Measurements from ENCODE around the gene ZSCAN5C. TPM values are rescaled to one million over a fixed set of nuclear protein-coding genes. Genes with fewer than 3 reads are reported as not detected.
"Not testable (repeated sequence)": the region's sequence is repeated elsewhere in the genome, so short reads cannot be mapped to it uniquely, and the experiment has no call there.

ZSCAN5C gene
- polyA plus RNA-seq, 2 of the 4 experiments (the other 2 are of a cell fraction) = not detected

GRCh38 chr19:56191115-56191514 is 11.0 kb upstream of the ZSCAN5C start:
- WGBS (ENCODE audit: missing lambda C conversion rate) = 39% methylated on average over 7 of the region's 7 CpGs
- no peak for TF ChIP-seq ZNF302 (CRISPR knock-in tag; IDR thresholded peaks at IDR 0.05)
- TF ChIP-seq ATOH8 (CRISPR knock-in tag; IDR thresholded peaks at IDR 0.05; ENCODE audit: low read depth) = no peak
- no peak for TF ChIP-seq RFX5 (IDR thresholded peaks at IDR 0.05)
- TF ChIP-seq, protein P1, sequence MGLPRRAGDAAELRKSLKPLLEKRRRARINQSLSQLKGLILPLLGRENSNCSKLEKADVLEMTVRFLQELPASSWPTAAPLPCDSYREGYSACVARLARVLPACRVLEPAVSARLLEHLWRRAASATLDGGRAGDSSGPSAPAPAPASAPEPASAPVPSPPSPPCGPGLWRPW (IDR thresholded peaks at IDR 0.05) = no peak
- TF ChIP-seq RCOR1 (IDR thresholded peaks at IDR 0.05; ENCODE audit: low read depth, low read length) = no peak
- TF ChIP-seq TP53 (CRISPR knock-in tag; IDR thresholded peaks at IDR 0.05) = no peak
- no peak for TF ChIP-seq ZC3H11A (IDR thresholded peaks at IDR 0.05)
- no peak for TF ChIP-seq NFE2L2 (conservative IDR thresholded peaks at IDR 0.05; ENCODE audit: low read length)
- TF ChIP-seq SREBF2 (IDR thresholded peaks at IDR 0.05) = no peak
- TF ChIP-seq NR3C1 (IDR thresholded peaks at IDR 0.05) = no peak
- no peak for TF ChIP-seq CHD4 (IDR thresholded peaks at IDR 0.05; ENCODE audit: borderline replicate concordance)
- no peak overlapping the region for H3K4me3 ChIP-seq
- H3K9me3 ChIP-seq = peaks cover 5% of the 10 kb centered on the region; the same call in 1 of the 3 replicates
- CTCF ChIA-PET = no interaction called here
- POLR2A ChIA-PET = no interaction called here
- no peak overlapping the region for H3K27ac ChIP-seq
- FAIRE-seq (no peak), DNase-seq (ENCODE audit: low read depth in 1 of 2, low spot score in 1 of 2) (no peak), ATAC-seq (no peak)
- no peaks in the 10 kb centered on the region for H3K4me1 ChIP-seq
- H3K4me2 ChIP-seq = no peak overlapping the region

DNA sequence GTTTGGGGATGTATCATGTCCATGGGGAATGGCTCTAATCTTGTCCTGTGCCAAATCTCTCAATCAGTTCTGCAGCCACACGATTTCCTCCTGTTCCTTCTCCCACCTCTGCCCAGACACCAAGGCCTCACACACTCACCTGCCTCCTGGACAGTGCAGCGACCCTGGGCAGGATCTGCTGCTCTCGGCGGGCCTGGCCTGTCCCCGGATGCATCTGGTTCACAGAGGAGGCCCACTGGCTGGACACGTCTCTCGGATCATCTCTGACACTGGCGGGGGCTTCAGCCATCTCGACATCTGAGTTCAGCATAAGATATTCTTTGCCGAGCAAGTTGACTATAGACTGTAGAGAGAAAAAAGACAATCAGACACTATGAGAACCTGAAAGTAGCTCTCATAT is 10.4 kb upstream of the ZSCAN5C start:
- Histone ChIP-seq H3K4me1 (no peaks in the 10 kb centered on the region), H3K4me3 (no peak overlapping the region), H3K4me2 (no peak overlapping the region), H3K27ac (no peak overlapping the region), H3K9me3 (peaks cover 8% of the 10 kb centered on the region; the same call in 1 of the 3 replicates)
- TF ChIP-seq ATOH8 (CRISPR knock-in tag; IDR thresholded peaks at IDR 0.05; ENCODE audit: low read depth) = no peak
- no peak for TF ChIP-seq MAX (IDR thresholded peaks at IDR 0.05)
- TF ChIP-seq NPAS2 (CRISPR knock-in tag; IDR thresholded peaks at IDR 0.05; ENCODE audit: borderline replicate concordance) = no peak
- TF ChIP-seq, protein P1 (IDR thresholded peaks at IDR 0.05) = no peak
- TF ChIP-seq MYC (IDR thresholded peaks at IDR 0.05; ENCODE audit: borderline replicate concordance, low read length) = no peak
- no peak for TF ChIP-seq MAZ (IDR thresholded peaks at IDR 0.05; ENCODE audit: borderline replicate concordance, low read depth, low read length)
- no peak for TF ChIP-seq NR3C1 (IDR thresholded peaks at IDR 0.05)
- TF ChIP-seq ZC3H11A (IDR thresholded peaks at IDR 0.05) = no peak
- no peak for TF ChIP-seq EHMT2 (IDR thresholded peaks at IDR 0.05; ENCODE audit: low read depth)
- TF ChIP-seq RCOR1 (IDR thresholded peaks at IDR 0.05; ENCODE audit: low read depth, low read length) = no peak
- FAIRE-seq (no peak), ATAC-seq (no peak), DNase-seq (ENCODE audit: low read depth in 1 of 2, low spot score in 1 of 2) (no peak)
- CTCF ChIA-PET = no interaction called here
- 30% methylated on average over 10 of the region's 10 CpGs for whole genome bisulfite sequencing (ENCODE audit: missing lambda C conversion rate)
- POLR2A ChIA-PET = no interaction called here

- CTCF ChIA-PET = no interaction called here
- no peak overlapping the region for H3K27ac ChIP-seq
- WGBS (ENCODE audit: missing lambda C conversion rate) = 55% methylated on average over 12 of the region's 12 CpGs
- POLR2A ChIA-PET = no interaction called here
- peaks cover 4% of the 10 kb centered on the region; the same call in 1 of the 3 replicates for H3K9me3 ChIP-seq
- ATAC-seq = no peak
- no peak for FAIRE-seq
- no peak overlapping the region for H3K4me2 ChIP-seq
- DNase-seq (ENCODE audit: low read depth in 1 of 2, low spot score in 1 of 2) = no peak
- no peak overlapping the region for H3K4me3 ChIP-seq
- TF ChIP-seq JUNB (IDR thresholded peaks at IDR 0.05) = no peak
- no peak for TF ChIP-seq NR3C1 (IDR thresholded peaks at IDR 0.05)
- H3K4me1 ChIP-seq = no peaks in the 10 kb centered on the region
These were observed 8.0 kb upstream of the ZSCAN5C start for GRCh38 chr19:56193981-56194640.

GRCh38 chr19:56197646-56198045 is 4.4 kb upstream of the ZSCAN5C start, which contains the start of gene ZSCAN5B:
ZSCAN5B (minus strand) TSS chr19:56197783; CDS start chr19:56193052, 4,731 bp downstream.
- ATAC-seq; H3K4me1 ChIP-seq; POLR2A ChIA-PET; H3K4me3 ChIP-seq; FAIRE-seq; DNase-seq (ENCODE audit: low read depth in 1 of 2, low spot score in 1 of 2); H3K9me3 ChIP-seq; H3K4me2 ChIP-seq; H3K27ac ChIP-seq; CTCF ChIA-PET: not testable (repeated sequence)
- 72% methylated on average over 23 of the region's 23 CpGs for WGBS (ENCODE audit: missing lambda C conversion rate)
